Central memory CD4-positive, alpha-beta T cell (primary cell): Measurements from ENCODE around the gene PIK3CA.

Experiments used
- DNase-seq: peaks from one replicate; pipeline ENCODE4 v3.0.0; 2022

Gene PIK3CA

GRCh38 chr3:179158336-179159039 is 10.3 kb downstream of the PIK3CA start:
- DNase-seq, result no peak

- no peak for DNase-seq
Measured at GRCh38 chr3:179163503-179163902, 15.3 kb downstream of the PIK3CA start.

- DNase-seq, result no peak
Measured at GRCh38 chr3:179164857-179165256, 16.7 kb downstream of the PIK3CA start.

- no peak for DNase-seq
Measured at GRCh38 chr3:179166561-179167201, 18.5 kb downstream of the PIK3CA start.

GRCh38 chr3:179168918-179169317 is 20.8 kb downstream of the PIK3CA start:
- no peak for DNase-seq

- no peak for DNase-seq
Measured at GRCh38 chr3:179172546-179172945, 24.4 kb downstream of the PIK3CA start.

GRCh38 chr3:179174316-179174715 is 26.2 kb downstream of the PIK3CA start:
- no peak for DNase-seq

- no peak for DNase-seq
Measured at GRCh38 chr3:179174898-179175297, 26.7 kb downstream of the PIK3CA start.

- DNase-seq, result no peak
Measured at GRCh38 chr3:179175358-179175757, 27.2 kb downstream of the PIK3CA start.

- no peak for DNase-seq
Measured at GRCh38 chr3:179177611-179178010, 29.5 kb downstream of the PIK3CA start.

- DNase-seq, result no peak
Measured at GRCh38 chr3:179179256-179179655, 31.1 kb downstream of the PIK3CA start.

GRCh38 chr3:179179979-179180759 is 32.0 kb downstream of the PIK3CA start:
- DNase-seq, result no peak

- DNase-seq, result no peak
Measured at GRCh38 chr3:179181021-179181472, 32.9 kb downstream of the PIK3CA start.

- DNase-seq, result no peak
Measured at GRCh38 chr3:179181993-179182551, 33.9 kb downstream of the PIK3CA start.

GRCh38 chr3:179182902-179183301 is 34.7 kb downstream of the PIK3CA start:
- DNase-seq, result no peak

GRCh38 chr3:179184826-179185225 is 36.7 kb downstream of the PIK3CA start:
- no peak for DNase-seq

- no peak for DNase-seq
Measured at GRCh38 chr3:179186426-179186825, 38.3 kb downstream of the PIK3CA start.

GRCh38 chr3:179189759-179190158 is 41.6 kb downstream of the PIK3CA start:
- DNase-seq, result no peak

GRCh38 chr3:179190581-179190980 is 42.4 kb downstream of the PIK3CA start:
- no peak for DNase-seq

- DNase-seq, result no peak
Measured at GRCh38 chr3:179192542-179192941, 44.4 kb downstream of the PIK3CA start.

GRCh38 chr3:179194931-179195330 is 46.8 kb downstream of the PIK3CA start:
- DNase-seq, result no peak

- peak; percentile 59 for DNase-seq
Measured at GRCh38 chr3:179196098-179196497, 47.9 kb downstream of the PIK3CA start.

- DNase-seq, result no peak
Measured at GRCh38 chr3:179196700-179197099, 48.5 kb downstream of the PIK3CA start.
